ENCODE results near the gene TSN. TPM values are rescaled to one million over a fixed set of nuclear protein-coding genes. Genes with fewer than 3 reads are reported as not detected.

The TSN gene
- total RNA-seq, 1 experiment from 2014 or later: 102 TPM

GRCh38 chr2:121754851-121755236 is 607 bp upstream of the TSN start:
- Histone ChIP-seq H3K27ac (ENCODE audit: insufficient read length, low read depth, low read length) (no peak overlapping the region), H4K8ac (replicated peaks; ENCODE audit: insufficient read length, low read depth, low read length) (no peak overlapping the region), H3K4ac (ENCODE audit: low read depth, low read length) (no peak overlapping the region), H3K14ac (ENCODE audit: insufficient read depth, low read length) (no peak overlapping the region), H2BK5ac (ENCODE audit: insufficient read length, low read length) (no peak overlapping the region), H2BK12ac (ENCODE audit: insufficient read length, low read depth, low read length) (no peak overlapping the region), H2AFZ (ENCODE audit: low read length) (no peak overlapping the region), H2AK5ac (ENCODE audit: insufficient read length, low read length) (no peak overlapping the region), H3K4me1 (ENCODE audit: insufficient read depth, low read length) (no peaks in the 10 kb centered on the region), H3K23me2 (ENCODE audit: insufficient read length, low read depth, low read length, poor library complexity, severe bottlenecking) (peaks cover 6% of the 10 kb centered on the region), H3K9ac (ENCODE audit: extremely low read depth, insufficient read length, low read length) (peak overlapping the region; percentile 60), H4K20me1 (ENCODE audit: control insufficient read depth, insufficient read depth, insufficient read length) (no peaks in the 10 kb centered on the region), H3K56ac (ENCODE audit: insufficient read length, low read depth, low read length) (no peak overlapping the region), H3K27me3 (ENCODE audit: insufficient read depth, low read length) (no peaks in the 10 kb centered on the region), H4K5ac (ENCODE audit: insufficient read length, low read depth, low read length) (no peak overlapping the region), H3K23ac (ENCODE audit: insufficient read length, low read depth, low read length) (no peak overlapping the region), H4K91ac (ENCODE audit: insufficient read length, low read depth, low read length) (no peak overlapping the region), H2BK20ac (ENCODE audit: low read depth, low read length, poor library complexity, severe bottlenecking) (no peak overlapping the region), H3K79me1 (ENCODE audit: insufficient read depth, low read depth, low read length, poor library complexity, severe bottlenecking) (no peaks in the 10 kb centered on the region), H3T11ph (ENCODE audit: low read length) (no peak overlapping the region), H3K79me2 (ENCODE audit: insufficient read depth, low read length) (peaks cover 4% of the 10 kb centered on the region; the same call in 1 of the 2 replicates), H3K18ac (ENCODE audit: insufficient read length, low read depth, low read length) (no peak overlapping the region), H3K9me3 (ENCODE audit: control insufficient read depth, low read depth, low read length) (no peaks in the 10 kb centered on the region), H2BK120ac (ENCODE audit: low read depth, low read length, poor library complexity, severe bottlenecking) (no peak overlapping the region), H3K4me2 (ENCODE audit: insufficient read depth, insufficient read length, low read length) (peak overlapping the region; percentile 91), H2BK15ac (ENCODE audit: low read depth, low read length) (no peak overlapping the region)
- TF ChIP-seq CTCF (conservative IDR thresholded peaks at IDR 0.05): no peak
- no peak for DNase-seq
- Mint-ChIP-seq H3K4me3 (peak overlapping the region; percentile 91 to 97), H3K9me3 (no peaks in the 10 kb centered on the region), H3K27ac (peak overlapping the region; percentile 40 to 82 (median 81); a peak in 5 of 7 replicates), H3K4me1 (peaks cover 11 to 13% of the 10 kb centered on the region in 2 experiments), H3K36me3 (ENCODE audit: insufficient read depth in 1 of 3, low read depth in 3 of 3) (peaks cover 9 to 26% (median 25%) of the 10 kb centered on the region in 3 experiments), H3K27me3 (ENCODE audit: low read depth) (no peaks in the 10 kb centered on the region)
- WGBS (ENCODE audit: extremely low coverage, insufficient read length, low lambda C conversion rate): no CpG with 5 or more reads among the region's 8 CpGs
